ENCODE measurements around the gene OR10A2.
"Not testable (repeated sequence)": the region's sequence is repeated elsewhere in the genome, so short reads cannot be mapped to it uniquely, and the experiment has no call there.

Gene OR10A2, protein sequence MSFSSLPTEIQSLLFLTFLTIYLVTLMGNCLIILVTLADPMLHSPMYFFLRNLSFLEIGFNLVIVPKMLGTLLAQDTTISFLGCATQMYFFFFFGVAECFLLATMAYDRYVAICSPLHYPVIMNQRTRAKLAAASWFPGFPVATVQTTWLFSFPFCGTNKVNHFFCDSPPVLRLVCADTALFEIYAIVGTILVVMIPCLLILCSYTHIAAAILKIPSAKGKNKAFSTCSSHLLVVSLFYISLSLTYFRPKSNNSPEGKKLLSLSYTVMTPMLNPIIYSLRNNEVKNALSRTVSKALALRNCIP

DNA sequence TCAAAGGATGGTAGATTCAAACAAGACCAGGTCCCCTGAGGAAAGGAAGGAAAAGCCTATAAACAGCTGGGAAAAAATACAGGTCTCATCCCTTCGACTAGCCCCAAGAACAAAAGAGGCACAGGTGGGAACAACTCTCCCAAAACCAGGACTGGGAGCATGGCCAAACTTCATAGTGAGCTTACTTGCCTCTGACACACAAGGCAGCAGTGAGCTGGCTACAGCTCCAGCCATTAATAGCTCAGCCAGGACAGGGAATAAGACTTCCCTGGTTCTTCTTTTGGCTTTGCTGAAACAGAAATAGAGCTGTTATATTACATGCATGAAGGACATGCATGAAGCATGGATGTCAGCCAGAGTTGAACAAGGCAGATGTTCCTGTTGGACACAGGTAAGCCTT is at the start of gene OR10A2:
TSS of gene OR10A2 (plus strand) at position 97 of the 400 bp plus-strand sequence. CDS start 6,698 bp downstream, outside the sequence.
- DNase-seq (ENCODE audit: low read depth), result no peak

DNA sequence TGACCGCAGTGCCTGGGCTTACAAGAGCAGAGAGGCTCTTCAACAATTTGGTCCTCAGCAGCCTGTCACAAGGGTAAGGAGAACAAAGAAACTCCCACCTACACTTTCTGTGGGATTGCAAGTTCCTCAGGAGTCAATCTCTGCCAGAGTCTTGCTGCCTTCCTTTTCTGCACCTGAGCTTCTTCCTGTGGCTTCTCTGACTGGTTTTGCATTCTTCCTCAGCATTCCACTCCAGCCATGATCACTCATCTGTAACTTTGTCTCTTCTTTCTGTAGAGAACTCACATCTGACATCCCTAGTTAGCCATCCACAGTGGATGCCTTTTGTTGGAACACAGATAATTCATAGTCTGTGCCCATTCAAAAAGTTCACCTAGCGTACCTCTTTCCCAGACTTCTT is 49.2 kb upstream of the OR10A2 start:
- no peak for DNase-seq (ENCODE audit: low read depth)

DNA sequence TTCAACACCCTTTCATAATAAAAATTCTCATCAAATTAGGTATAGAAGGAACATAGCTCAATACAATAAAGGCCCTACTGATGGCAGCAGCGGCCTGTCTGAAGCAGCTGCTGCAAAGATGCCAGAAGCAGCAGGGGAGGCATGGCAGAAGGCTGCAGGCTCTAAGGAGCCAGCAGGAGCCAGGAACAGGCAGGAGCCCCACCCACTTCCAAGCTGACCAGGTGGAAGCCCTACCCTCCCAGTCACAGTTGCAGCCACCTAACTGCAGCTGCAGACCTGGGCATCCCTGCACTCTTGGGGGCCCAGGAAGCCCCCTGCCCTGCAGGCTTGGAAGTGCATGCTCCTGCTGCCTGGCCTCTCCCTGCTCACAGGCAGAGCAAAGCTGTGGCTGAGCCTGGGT is 45.2 kb upstream of the OR10A2 start:
- no peak for DNase-seq (ENCODE audit: low read depth)

DNA sequence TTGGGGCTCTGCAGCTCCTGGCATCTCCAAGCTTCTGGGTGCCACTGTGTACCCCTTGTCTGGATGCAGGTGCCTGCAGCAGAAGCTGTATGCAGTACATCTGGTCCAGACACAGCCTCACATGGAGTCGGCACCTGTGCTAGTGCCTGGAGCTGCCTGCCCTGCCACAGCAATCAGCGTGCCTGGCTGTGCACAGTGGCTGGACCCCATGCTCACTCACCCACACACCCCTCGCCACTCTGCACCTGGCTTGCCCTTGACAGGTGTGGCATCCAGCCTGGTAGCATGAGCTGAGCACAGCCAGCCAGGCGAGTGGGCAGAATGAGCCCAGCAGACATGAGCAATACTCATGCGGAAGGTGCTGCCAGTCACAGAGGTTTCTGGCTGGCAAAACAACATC is 43.9 kb upstream of the OR10A2 start:
- no peak for DNase-seq (ENCODE audit: low read depth)

DNA sequence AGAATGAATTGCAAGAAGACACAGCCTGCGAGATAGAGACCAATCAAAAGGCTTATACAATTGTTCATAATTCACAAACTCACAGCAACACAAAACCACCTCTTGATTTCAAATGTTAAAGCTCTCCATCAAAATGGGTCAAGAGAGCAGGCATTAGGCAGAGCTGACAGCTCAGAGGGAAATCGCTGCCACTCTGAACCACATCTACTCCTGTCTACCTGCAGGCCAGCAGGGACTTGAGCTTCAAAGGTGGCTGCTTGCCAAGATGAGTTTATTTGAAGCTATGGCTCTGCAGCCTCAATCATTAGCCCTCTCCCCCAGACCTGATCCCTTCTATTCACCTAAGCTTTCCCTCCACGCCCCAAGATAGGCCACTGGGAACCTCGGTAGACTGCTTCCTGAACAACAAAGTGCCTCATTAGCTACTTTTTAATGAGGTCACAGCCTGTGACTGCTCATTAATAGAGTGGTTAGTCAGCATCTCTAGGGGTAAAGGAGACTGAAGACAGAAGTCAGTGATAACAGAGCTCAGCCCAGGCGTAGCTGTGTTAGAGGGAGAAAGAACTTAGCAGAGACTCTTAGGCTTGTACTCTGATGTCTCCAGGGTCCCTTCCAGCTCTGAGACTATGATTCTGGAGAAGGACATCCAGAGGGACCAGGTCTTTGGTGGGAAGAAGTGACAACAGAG is 38.6 kb upstream of the OR10A2 start:
- DNase-seq (ENCODE audit: low read depth), result no peak

DNA sequence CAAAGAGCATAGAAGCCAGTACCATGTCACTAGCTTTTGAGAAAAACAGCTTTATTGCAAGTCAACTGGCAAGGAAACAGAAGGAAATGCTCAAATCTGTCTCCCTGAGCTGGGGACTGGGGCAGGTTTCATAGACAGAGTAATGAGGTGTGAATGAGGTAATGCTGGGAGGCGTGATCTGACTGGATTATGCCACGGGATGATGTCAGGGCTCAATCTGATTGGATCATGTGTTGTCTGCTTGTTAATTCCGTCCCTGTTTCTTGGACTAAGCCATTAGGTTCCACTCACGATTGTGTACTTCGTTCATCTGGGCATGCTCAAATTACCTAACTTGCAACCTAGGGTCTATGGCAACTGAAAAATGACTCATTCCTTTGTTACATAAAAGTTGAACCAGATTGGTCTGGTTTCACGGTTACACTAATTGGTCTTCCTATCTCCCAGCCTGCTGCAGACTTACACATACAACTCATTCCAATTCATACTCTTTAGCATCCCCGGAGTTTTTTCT is 37.6 kb upstream of the OR10A2 start:
- no peak for DNase-seq (ENCODE audit: low read depth)

DNA sequence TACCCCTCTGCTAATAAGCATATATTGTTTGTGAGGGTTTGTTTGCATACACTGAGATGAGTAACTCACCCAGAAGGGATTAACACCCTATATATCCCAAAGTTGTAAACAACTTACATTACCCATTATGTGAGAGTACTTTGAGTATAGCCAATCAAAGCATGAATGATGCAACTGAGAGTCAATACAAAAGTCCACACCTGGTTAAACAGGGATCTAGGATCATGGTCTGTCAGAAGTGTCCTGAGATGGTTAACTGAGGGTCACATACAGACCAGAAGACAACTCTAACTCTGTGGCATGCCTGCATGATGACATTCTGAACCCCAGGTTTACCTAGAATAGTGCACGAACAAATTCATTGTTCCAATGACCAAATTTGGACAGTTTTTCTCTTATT is 34.8 kb upstream of the OR10A2 start:
- no peak for DNase-seq (ENCODE audit: low read depth)

DNA sequence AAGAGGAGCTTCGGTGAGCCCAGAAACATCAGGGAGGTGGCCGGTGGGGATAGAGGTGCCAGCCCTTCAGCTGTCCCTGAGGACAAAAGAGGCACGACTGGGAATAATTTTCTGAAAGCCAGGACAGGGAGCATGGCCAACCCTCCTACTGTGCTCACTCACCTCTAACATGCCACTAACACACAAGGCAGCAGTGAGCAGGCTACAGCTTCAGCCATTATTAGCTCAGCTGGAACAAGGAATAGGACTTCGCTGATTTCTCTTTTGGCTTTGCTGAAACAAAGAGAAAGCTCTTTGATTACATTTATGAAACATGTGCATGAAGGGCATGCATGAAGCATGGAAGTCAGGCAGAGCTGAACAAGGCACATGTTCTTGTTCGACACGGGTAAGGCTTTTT is 29.5 kb upstream of the OR10A2 start:
- no peak for DNase-seq (ENCODE audit: low read depth)

DNA sequence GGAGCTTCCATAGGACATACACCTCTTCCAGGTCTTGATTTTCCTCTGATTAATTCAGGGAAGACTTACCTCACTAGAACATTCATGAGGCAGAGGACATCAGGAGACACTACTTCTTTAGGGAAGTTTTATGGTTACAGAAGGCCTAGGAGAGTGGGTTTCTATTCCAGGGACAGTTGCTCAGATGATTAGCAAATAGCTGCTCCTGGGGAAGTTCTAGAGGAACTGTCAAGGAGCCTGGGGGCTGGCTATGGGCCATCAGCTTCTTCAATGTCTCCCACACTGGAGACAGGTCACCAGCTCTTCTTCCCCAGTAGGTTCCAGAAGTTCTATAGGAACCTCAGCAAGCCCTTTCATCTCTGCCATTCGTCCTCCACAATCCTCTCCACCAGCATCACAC is 28.8 kb upstream of the OR10A2 start:
- no peak for DNase-seq (ENCODE audit: low read depth)

DNA sequence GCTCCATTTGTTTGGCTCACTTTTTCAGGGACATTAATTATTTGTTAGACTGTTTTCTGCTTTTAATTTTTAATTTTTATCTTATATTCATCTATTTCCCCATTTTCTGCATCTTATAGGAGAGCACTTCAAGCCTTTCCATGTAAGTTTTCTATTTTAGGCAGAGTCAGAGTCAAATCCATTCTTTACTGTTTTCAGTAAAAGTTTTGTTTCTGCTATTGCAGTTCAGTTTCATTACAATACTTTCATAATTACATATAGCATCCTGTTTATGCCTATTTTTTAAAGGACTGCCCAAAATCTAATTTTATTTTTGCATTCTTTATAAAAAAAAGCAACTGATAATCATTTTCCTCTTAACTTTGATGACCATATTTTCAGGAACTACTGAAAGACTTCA is 21.2 kb upstream of the OR10A2 start:
- no peak for DNase-seq (ENCODE audit: low read depth)

DNA sequence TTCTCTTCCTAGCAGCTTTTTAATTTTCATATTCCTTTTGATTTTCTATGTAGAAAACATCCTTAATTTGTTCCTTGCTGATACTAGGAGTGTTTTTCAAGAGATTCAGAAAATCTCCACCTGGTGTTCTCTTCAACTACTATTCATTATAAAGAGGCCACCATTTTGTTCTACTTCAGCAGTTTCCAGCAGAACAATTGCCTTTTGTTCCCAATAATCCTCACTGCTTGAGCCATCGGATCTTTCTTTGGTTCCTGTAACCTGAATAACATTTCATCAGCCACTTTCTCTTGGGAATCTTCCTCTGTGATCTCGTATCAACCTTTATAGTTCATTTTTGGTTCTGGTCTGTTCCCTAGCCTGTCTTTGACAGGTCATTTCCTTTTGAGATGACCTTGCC is 19.2 kb upstream of the OR10A2 start:
- DNase-seq (ENCODE audit: low read depth), result no peak

DNA sequence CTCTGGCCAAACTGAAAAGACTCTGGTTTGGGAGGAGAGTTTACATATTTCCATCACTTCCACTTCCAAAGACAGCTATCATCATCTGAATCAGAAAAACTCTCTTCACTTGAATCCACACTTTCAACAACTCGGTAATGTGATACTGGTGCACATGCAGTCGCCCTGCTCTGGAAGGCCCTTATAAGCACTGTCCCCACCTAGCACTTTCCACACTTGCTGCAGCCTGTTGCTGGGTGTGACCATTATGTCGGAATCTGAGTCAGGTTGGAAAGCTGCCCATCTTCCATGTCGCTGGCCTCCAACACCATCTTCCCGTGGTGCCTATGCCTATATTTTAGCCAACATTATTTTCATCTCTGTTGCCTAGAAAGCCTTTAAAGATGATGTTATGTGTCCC is 18.5 kb upstream of the OR10A2 start:
- no peak for DNase-seq (ENCODE audit: low read depth)

DNA sequence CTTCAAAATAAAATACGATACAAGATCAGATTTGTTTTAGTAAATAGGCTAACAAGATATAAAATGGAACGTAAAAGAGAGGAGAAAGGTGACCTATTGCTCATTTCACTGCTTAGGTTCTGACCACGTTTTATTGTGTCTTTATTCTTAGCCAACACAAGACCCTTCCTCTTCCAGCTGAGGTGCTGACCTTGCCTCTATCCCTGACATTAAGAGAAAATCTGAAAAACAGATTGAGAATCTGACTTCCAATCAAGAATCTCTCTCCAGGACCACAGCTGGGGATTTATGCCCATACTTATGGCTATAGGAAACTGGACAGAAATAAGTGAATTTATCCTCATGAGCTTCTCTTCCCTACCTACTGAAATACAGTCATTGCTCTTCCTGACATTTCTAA is 17.5 kb upstream of the OR10A2 start, which contains the start of gene OR10A5:
TSS of gene OR10A5 (plus strand) at position 301 of the 400 bp plus-strand sequence. CDS start at position 301, 0 bp downstream.
- DNase-seq (ENCODE audit: low read depth), result no peak

DNA sequence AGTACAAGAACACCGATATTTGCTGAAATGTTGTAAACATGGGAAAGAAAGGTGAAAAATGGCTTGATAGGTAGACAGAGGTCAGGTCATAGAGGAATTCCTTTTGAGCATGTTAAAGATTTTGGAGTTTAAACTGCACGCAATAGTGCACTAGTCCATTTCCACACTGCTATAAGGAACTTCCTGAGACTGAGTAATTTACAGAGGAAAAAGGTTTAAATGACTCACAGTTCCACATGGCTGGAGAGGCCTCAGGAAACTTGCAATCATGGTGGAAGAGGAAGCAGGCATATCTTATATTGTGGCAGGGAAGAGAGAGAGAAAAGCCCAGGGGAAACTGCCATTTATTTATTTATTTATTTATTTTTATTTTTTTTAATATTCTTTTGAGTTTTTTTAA is 12.3 kb upstream of the OR10A2 start:
- no peak for DNase-seq (ENCODE audit: low read depth)

DNA sequence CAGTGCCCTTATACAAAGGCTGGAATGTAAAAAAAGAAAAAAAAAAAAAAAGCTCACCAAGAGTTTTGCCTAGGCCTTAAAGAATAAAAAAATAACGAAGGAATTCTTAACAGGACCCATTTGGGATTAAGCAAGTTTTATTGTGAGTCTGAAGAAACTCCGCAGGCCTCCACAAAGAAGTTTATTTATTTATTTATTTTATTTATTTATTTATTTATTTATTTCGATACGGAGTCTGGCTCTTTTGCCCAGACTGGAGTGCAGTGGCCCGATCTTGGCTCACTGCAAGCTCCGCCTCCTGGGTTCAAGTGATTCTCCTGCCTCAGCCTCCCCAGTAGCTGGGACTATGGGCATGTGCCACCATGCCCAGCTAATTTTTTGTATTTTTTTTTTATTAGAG is 8.1 kb upstream of the OR10A2 start:
- DNase-seq (ENCODE audit: low read depth), result not testable (repeated sequence)

DNA sequence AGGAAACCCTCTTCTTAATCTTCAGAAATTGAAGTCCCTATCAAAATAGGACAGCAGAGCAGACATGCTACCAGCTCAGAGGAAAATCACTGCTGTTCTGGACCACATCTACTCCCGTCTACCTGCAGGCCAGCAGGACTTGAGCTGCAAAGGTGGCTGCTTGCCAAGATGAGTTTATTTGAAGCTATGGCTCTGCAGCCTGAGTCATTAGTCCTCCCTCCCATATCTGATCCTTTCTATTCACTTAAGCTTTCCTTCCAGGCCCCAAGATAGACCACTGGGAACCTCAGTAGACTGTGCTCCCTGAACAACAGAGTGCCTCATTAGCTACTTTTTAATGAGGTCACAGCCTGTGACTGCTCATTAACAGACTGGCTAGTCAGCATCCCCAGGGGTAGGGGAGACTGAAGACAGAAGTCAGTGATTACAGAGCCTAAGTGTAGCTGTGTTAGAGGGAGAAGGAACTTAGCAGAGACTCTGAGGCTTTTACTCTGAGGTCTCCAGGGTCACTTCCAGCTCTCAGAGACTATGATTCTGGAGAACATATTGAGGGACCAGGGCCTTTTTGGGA is 6.8 kb upstream of the OR10A2 start:
- no peak for DNase-seq (ENCODE audit: low read depth)

DNA sequence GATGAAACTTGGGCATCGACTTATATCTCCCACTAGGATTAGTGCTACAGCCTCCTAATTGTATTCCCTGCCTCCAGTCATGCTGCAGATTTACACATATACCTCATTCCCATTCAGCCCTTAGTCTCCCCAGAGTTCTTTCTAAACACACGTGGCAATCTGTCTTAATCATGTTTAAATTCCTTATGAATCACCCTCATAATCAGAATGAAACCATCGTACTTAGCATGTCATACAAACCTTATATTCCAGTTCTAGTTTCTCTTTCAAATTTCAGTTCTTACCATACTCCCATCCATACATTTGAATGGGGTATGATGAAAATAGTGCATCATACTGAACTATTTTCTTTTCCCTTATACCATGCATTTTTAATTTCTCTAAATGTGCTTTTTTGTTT is 6.0 kb upstream of the OR10A2 start:
- DNase-seq (ENCODE audit: low read depth), result no peak

DNA sequence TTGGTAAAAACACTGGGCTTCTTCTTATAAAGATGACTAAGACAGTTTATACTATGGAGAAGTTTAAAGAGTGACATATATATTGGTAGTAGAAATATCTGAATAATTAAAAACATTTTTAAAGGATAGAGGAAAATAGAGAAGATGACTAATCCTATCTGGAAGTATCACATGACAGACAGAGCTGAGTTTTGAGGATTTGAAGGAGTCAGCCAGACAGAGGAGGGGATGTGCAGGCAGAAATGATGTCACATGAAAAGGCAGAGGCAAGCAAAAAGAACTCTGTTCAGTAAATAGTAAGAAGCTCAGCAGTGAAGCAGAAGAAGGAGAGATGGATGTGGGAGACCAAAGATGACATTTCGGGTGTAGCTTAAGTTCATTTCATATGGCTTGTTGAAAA is 1.6 kb downstream of the OR10A2 start:
- no peak for DNase-seq (ENCODE audit: low read depth)

DNA sequence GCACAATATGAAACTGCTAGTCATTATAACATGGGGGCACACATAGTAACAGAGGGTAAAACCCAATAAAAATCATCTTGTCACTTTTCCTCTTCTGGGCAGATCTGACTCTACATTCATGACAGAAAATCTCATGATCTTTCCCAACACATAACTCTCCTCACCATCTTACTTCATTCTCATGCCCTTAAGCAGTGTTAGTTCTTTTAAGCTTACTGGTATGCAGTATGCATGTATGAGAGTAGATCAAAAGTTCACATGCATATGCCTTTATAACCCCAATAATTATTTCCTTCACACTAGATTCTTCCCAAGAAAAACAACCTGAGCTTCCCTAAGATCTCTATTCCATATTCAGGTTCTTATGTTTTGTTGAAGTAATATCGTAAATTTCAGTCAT is 8.4 kb downstream of the OR10A2 start:
- DNase-seq (ENCODE audit: low read depth), result no peak

DNA sequence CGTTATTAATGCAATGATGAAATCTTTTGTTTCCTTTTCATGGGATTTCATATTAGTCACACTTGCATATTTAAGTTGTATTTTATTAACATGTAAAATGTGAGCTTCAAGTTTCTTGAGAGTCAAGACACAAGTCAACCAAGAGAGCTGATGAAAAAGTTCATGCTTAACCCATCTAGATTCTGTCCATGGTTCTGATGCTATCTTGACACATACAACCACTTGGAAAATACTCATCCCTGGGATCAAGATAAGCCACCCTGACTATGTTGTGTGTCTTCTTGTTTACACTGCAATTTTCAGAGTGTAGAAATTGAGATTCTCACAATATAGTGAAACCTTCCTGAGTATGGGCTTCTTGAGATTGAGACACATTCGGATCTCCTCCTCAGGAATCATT is 12.9 kb downstream of the OR10A2 start:
- DNase-seq (ENCODE audit: low read depth), result no peak

DNA sequence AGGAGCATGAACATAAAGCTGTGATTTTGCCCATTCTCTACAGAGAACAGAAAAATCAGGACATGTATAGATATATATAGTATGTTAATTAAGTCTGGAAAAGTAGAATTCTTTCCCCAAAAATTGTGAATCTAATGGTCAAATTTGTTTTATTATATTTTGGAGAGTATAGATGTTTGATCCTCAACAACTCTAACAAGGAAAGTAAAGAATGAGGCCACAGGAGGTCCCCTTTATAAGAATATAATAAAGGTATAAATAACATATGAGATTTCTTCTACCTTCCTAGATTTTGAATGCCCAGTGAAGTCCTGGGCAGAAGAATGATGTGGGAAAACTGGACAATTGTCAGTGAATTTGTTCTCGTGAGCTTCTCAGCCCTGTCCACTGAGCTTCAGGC is 13.5 kb downstream of the OR10A2 start, which contains the start of gene OR10A4:
TSS of gene OR10A4 (plus strand) at position 301 of the 400 bp plus-strand sequence. CDS start at position 324, 23 bp downstream.
- no peak for DNase-seq (ENCODE audit: low read depth)

DNA sequence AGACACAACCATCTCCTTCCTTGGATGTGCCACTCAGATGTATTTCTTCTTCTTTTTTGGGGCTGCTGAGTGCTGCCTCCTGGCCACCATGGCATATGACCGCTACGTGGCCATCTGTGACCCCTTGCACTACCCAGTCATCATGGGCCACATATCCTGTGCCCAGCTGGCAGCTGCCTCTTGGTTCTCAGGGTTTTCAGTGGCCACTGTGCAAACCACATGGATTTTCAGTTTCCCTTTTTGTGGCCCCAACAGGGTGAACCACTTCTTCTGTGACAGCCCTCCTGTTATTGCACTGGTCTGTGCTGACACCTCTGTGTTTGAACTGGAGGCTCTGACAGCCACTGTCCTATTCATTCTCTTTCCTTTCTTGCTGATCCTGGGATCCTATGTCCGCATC is 14.1 kb downstream of the OR10A2 start:
- no peak for DNase-seq (ENCODE audit: low read depth)

DNA sequence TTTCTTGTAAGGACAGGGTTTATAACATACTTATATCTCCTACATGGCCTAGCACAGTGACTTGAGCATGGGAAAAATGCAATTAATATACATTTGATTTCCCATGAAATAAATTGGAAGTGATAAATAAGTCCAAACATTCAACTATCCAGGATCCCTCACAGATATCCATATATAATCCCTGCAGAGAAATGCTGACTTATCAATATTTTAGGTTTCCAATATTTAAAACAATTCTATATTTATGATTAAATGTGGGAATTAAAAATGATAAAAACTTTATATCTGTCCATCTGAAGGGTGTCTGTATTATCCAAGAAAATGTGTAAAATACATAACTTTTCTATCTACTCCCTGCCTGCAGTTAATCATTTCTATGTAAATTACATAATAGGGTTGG is 19.9 kb downstream of the OR10A2 start:
- no peak for DNase-seq (ENCODE audit: low read depth)

Data from stimulated activated CD8-positive, alpha-beta memory T cell treated with anti-CD3 and anti-CD28 coated beads, Interleukin-15, amount 100 ng/mL, for 1 hour (primary cell).